ENCODE data around the gene ATP2B1.

- TF ChIP-seq, protein P1, sequence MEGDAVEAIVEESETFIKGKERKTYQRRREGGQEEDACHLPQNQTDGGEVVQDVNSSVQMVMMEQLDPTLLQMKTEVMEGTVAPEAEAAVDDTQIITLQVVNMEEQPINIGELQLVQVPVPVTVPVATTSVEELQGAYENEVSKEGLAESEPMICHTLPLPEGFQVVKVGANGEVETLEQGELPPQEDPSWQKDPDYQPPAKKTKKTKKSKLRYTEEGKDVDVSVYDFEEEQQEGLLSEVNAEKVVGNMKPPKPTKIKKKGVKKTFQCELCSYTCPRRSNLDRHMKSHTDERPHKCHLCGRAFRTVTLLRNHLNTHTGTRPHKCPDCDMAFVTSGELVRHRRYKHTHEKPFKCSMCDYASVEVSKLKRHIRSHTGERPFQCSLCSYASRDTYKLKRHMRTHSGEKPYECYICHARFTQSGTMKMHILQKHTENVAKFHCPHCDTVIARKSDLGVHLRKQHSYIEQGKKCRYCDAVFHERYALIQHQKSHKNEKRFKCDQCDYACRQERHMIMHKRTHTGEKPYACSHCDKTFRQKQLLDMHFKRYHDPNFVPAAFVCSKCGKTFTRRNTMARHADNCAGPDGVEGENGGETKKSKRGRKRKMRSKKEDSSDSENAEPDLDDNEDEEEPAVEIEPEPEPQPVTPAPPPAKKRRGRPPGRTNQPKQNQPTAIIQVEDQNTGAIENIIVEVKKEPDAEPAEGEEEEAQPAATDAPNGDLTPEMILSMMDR (IDR thresholded peaks at IDR 0.05): no peak
- no peak for TF ChIP-seq POLR2A (IDR thresholded peaks at IDR 0.05)
These were observed 47.6 kb upstream of the ATP2B1 start for GRCh38 chr12:89756194-89756584.
